CD4-positive, alpha-beta T cell (primary cell): ENCODE measurements around the gene EID2B. TPM values are rescaled to one million over a fixed set of nuclear protein-coding genes. Genes with fewer than 3 reads are reported as not detected.

ENCODE experiments used
- ATAC-seq: fragments of 200-7000 bp; cut with Tn5 transposase; one replicate; pipeline ENCODE4 v1.10.0; 2022; ENCODE audit warnings: mild to moderate bottlenecking; ENCODE audit not compliant: poor library complexity
- CTCF ChIA-PET: fragments of 350-600 bp; sonication (Branson Sonifier 250); formaldehyde crosslinking; loops from one replicate; lab custom pipeline; 2021; ENCODE audit warnings: antibody characterized with exemption, inconsistent platforms; lab: Charles Lee
- POLR2A ChIA-PET: fragments of 350-600 bp; sonication (Branson Sonifier 250); formaldehyde crosslinking; loops from one replicate; lab custom pipeline; 2021; ENCODE audit warnings: antibody characterized with exemption, inconsistent platforms; lab: Charles Lee
- DNase-seq, 14 experiments: peaks; one replicate each; pipeline ENCODE4 v3.0.0-alpha.2; 2013 to 2020; ENCODE audit warnings: mixed read lengths in 2 of 14
- H3K27ac ChIP-seq, 2 donors: one replicate each; pipeline versions ENCODE4 v1.5.1 to v1.7.0; 2013; ENCODE audit warnings: low read length in 2 of 2, low read depth in 1 of 2, mild to moderate bottlenecking in 1 of 2
- H3K27me3 ChIP-seq, 2 experiments: 1 replicate in 1 of 2; 2 replicates in 1 of 2; pipeline versions ENCODE4 v1.6.1 to v1.7.0; 2013; ENCODE audit warnings: low read length in 2 of 2, control low read depth in 1 of 2, mild to moderate bottlenecking in 1 of 2, moderate library complexity in 1 of 2; ENCODE audit not compliant: insufficient read depth in 2 of 2, control insufficient read depth in 1 of 2
- H3K36me3 ChIP-seq: one replicate; pipeline ENCODE4 v1.6.1; 2013; ENCODE audit warnings: low read length, control low read depth; ENCODE audit not compliant: insufficient read depth
- H3K4me1 ChIP-seq: one replicate; pipeline ENCODE4 v1.6.1; 2013; ENCODE audit warnings: low read length, control low read depth; ENCODE audit not compliant: insufficient read depth
- H3K4me3 ChIP-seq: one replicate; pipeline ENCODE4 v1.5.1; 2013; ENCODE audit warnings: mild to moderate bottlenecking, low read length, moderate library complexity
- H3K9me3 ChIP-seq, 2 experiments: 1 replicate in 1 of 2; 2 replicates in 1 of 2; pipeline versions ENCODE4 v1.6.1 to v1.7.0; 2013; ENCODE audit warnings: low read length in 2 of 2, mild to moderate bottlenecking in 2 of 2, control low read depth in 1 of 2, moderate library complexity in 1 of 2; ENCODE audit not compliant: control insufficient read depth in 1 of 2, insufficient read depth in 1 of 2
- H3K27ac Mint-ChIP-seq: one replicate; pipeline ENCODE4 v1.8.0; 2020; ENCODE audit warnings: mixed read lengths
- H3K27me3 Mint-ChIP-seq: one replicate; pipeline ENCODE4 v1.8.0; 2021; ENCODE audit warnings: mixed read lengths
- H3K36me3 Mint-ChIP-seq: one replicate; pipeline ENCODE4 v1.8.0; 2021; ENCODE audit warnings: low read depth, mixed read lengths
- H3K4me1 Mint-ChIP-seq: one replicate; pipeline ENCODE4 v1.8.0; 2021; ENCODE audit warnings: low read depth, mixed read lengths
- H3K4me3 Mint-ChIP-seq: one replicate; pipeline ENCODE4 v1.8.0; 2020; ENCODE audit warnings: mild to moderate bottlenecking, mixed read lengths
- H3K9me3 Mint-ChIP-seq: one replicate; pipeline ENCODE4 v1.8.0; 2020; ENCODE audit warnings: mixed read lengths
- intact Hi-C, 2 experiments: fragments of 100-400 bp; cut with DNase I in 1 of 2; cut with micrococcal nuclease in 1 of 2; formaldehyde crosslinking; loops; one replicate each; pipeline versions ENCODE4 v1.15.1 to v1.9.0; 2023 to 2025; cut with DNase I, micrococcal nuclease
- total RNA-seq, 174 experiments: library from RNA in 2 of 174; stranded (reverse) in 2 of 174; gene quantifications; one replicate each; pipeline ENCODE4 v1.2.3 and lab custom pipeline; 2021 to 2026
- TF ChIP-seq, protein P1 (sequence below): fragments of 200-600 bp; IDR thresholded peaks from one replicate; pipeline ENCODE4 v1.8.0; 2022; ENCODE audit warnings: antibody characterized with exemption, mild to moderate bottlenecking

EID2B gene
- total RNA-seq, 2 experiments from 2014 or later: 5.0 to 5.1 TPM

DNA sequence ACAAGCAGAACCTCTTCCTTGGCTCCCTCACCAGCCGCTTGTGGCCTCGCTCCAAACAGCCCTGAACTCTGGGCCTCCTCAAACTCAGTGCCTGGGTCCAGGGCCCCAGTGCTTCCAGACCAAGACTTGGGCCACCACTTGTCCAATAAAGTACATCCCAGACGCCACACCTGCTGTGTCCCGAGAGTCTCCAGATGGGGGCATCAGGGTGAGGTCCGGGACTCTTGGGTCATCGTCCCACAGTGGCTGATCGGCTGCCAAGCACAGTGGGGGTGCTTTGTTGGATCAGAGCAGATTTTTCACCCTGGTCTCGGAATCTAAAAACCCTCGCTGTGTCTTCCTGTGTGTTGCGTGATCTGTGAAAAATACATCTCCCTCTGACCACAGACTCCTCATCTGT is 42.9 kb downstream of the EID2B start:
- TF ChIP-seq, protein P1, sequence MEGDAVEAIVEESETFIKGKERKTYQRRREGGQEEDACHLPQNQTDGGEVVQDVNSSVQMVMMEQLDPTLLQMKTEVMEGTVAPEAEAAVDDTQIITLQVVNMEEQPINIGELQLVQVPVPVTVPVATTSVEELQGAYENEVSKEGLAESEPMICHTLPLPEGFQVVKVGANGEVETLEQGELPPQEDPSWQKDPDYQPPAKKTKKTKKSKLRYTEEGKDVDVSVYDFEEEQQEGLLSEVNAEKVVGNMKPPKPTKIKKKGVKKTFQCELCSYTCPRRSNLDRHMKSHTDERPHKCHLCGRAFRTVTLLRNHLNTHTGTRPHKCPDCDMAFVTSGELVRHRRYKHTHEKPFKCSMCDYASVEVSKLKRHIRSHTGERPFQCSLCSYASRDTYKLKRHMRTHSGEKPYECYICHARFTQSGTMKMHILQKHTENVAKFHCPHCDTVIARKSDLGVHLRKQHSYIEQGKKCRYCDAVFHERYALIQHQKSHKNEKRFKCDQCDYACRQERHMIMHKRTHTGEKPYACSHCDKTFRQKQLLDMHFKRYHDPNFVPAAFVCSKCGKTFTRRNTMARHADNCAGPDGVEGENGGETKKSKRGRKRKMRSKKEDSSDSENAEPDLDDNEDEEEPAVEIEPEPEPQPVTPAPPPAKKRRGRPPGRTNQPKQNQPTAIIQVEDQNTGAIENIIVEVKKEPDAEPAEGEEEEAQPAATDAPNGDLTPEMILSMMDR: no peak
- CTCF ChIA-PET: no interaction called here
- intact Hi-C loops: no loop called here
- H3K4me1 Mint-ChIP-seq: no peaks in the 10 kb centered on the region
- H3K4me1 ChIP-seq: no peaks in the 10 kb centered on the region
- no peak for ATAC-seq
- H3K27ac ChIP-seq: no peak overlapping the region
- H3K27ac Mint-ChIP-seq: no peak overlapping the region
- no peaks in the 10 kb centered on the region for H3K9me3 ChIP-seq
- H3K36me3 Mint-ChIP-seq: peaks cover 59% of the 10 kb centered on the region
- no peak for DNase-seq
- H3K27me3 Mint-ChIP-seq: no peaks in the 10 kb centered on the region
- no peak overlapping the region for H3K4me3 Mint-ChIP-seq
- peaks cover 54% of the 10 kb centered on the region for H3K36me3 ChIP-seq
- no peaks in the 10 kb centered on the region for H3K27me3 ChIP-seq
- H3K4me3 ChIP-seq: no peak overlapping the region
- POLR2A ChIA-PET: interaction anchor here (0.9 kb wide), 1 partner anchor 9 kb away, joined by 3 read pairs; the partner anchor contains the start of gene TIMM50
- no peaks in the 10 kb centered on the region for H3K9me3 Mint-ChIP-seq

DNA sequence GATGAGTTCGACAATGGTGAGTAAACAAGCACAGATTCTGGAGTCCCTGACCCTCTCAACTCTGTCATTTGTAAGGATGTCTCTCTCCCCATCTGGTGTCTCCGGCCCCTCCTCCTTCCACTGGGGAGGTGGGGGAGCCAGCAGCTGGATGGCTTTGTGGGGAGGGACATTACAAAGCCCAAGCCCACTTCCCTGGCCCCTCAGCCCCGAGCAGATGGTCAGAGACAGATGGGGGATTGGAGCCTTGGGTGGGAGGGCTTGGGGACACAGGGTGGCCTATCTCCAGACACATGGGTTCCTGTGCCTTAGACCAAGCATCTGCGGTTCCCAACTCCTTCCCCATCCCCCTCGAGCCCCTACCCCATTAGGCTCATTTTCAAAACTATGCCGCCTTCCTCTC is 49.5 kb downstream of the EID2B start:
- Mint-ChIP-seq H3K27me3 (no peaks in the 10 kb centered on the region), H3K9me3 (no peaks in the 10 kb centered on the region), H3K4me1 (peaks cover 31% of the 10 kb centered on the region), H3K27ac (no peak overlapping the region), H3K4me3 (peak overlapping the region; percentile 65), H3K36me3 (peaks cover 46% of the 10 kb centered on the region)
- Histone ChIP-seq H3K27me3 (no peaks in the 10 kb centered on the region), H3K9me3 (no peaks in the 10 kb centered on the region), H3K4me3 (no peak overlapping the region), H3K4me1 (peaks cover 23% of the 10 kb centered on the region), H3K36me3 (peaks cover 40% of the 10 kb centered on the region), H3K27ac (no peak overlapping the region)
- DNase-seq: no peak
- ChIA-PET CTCF (no interaction called here), POLR2A (no interaction called here)
- TF ChIP-seq, protein P1: no peak
- no peak for ATAC-seq
- intact Hi-C loops: loop anchor here in 1 of 2 experiments (5.0 kb wide), 1 partner anchor 36 kb away; the partner anchor contains the start of gene SUPT5H

DNA sequence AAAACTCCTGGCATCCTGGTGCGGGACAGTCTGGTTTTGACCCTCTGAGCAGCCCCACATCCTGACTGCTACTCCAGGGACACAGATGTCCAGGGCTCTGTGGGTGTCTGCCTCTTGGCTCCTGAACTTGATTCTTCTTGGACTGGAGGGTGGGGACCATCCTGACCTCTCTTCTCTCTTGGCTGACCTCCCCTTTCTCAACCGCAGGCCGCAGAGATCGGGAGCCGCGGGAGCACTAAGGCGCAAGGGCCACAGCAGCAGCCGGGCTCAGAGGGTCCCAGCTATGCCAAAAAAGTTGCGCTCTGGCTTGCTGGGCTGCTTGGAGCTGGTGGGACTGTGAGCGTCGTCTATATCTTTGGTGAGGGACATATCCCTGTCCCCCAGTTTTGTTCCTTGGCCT is 51.0 kb downstream of the EID2B start:
- ChIA-PET POLR2A (interaction anchor here (2.6 kb wide), 1 partner anchor 37 kb away, joined by 31 read pairs; the partner anchor contains the start of gene SUPT5H), CTCF (no interaction called here)
- peaks cover 46% of the 10 kb centered on the region for H3K36me3 Mint-ChIP-seq
- H3K9me3 ChIP-seq: no peaks in the 10 kb centered on the region
- peak overlapping the region; percentile 73 for H3K27ac Mint-ChIP-seq
- H3K27me3 ChIP-seq: no peaks in the 10 kb centered on the region
- TF ChIP-seq, protein P1: no peak
- peak overlapping the region; percentile 99 for H3K4me3 ChIP-seq
- ATAC-seq (no peak), DNase-seq (no peak)
- H3K27me3 Mint-ChIP-seq: no peaks in the 10 kb centered on the region
- no peak overlapping the region for H3K27ac ChIP-seq
- H3K4me1 ChIP-seq: peaks cover 23% of the 10 kb centered on the region
- intact Hi-C loops: loop anchor here (2.0 to 5.0 kb wide), 2 partner anchors 34 to 45 kb away; partner anchors contain the start of gene SUPT5H (in 1 of the 2)
- H3K9me3 Mint-ChIP-seq: no peaks in the 10 kb centered on the region
- peaks cover 31% of the 10 kb centered on the region for H3K4me1 Mint-ChIP-seq
- H3K36me3 ChIP-seq: peaks cover 34% of the 10 kb centered on the region
- peak overlapping the region; percentile 92 for H3K4me3 Mint-ChIP-seq
